ENCODE results near the gene CHCHD5.
"Not testable (repeated sequence)": the region's sequence is repeated elsewhere in the genome, so short reads cannot be mapped to it uniquely, and the experiment has no call there.

Gene CHCHD5

GRCh38 chr2:112584134-112584890, at the start of gene CHCHD5:
Gene CHCHD5, plus strand, starts transcription at chr2:112584609. Its CDS starts 39 bp downstream, at chr2:112584648.
- DNase-seq = peak; percentile 86

GRCh38 chr2:112534826-112535225, 49.6 kb upstream of the CHCHD5 start:
- DNase-seq = no peak

GRCh38 chr2:112536665-112537064, 47.7 kb upstream of the CHCHD5 start:
- not testable (repeated sequence) for DNase-seq

- DNase-seq = no peak
These were observed 45.1 kb upstream of the CHCHD5 start for GRCh38 chr2:112539306-112539705.

- DNase-seq = no peak
These were observed 43.5 kb upstream of the CHCHD5 start for GRCh38 chr2:112540906-112541305.

GRCh38 chr2:112541315-112542122, 42.9 kb upstream of the CHCHD5 start:
- DNase-seq = peak; percentile 60

GRCh38 chr2:112542123-112542983, 42.1 kb upstream of the CHCHD5 start, which contains the start of gene POLR1B:
Gene POLR1B, plus strand, starts transcription at chr2:112542465. Its CDS starts 30 bp downstream, at chr2:112542495.
- peak; percentile 62 for DNase-seq

GRCh38 chr2:112542984-112543661, 41.3 kb upstream of the CHCHD5 start:
- DNase-seq = no peak

- no peak for DNase-seq
These were observed 37.1 kb upstream of the CHCHD5 start for GRCh38 chr2:112547333-112547732.

- DNase-seq = no peak
These were observed 35.4 kb upstream of the CHCHD5 start for GRCh38 chr2:112548980-112549379.

- no peak for DNase-seq
These were observed 18.3 kb upstream of the CHCHD5 start for GRCh38 chr2:112566104-112566503.

GRCh38 chr2:112566508-112566907, 17.9 kb upstream of the CHCHD5 start:
- DNase-seq = not testable (repeated sequence)

- no peak for DNase-seq
These were observed 12.4 kb upstream of the CHCHD5 start for GRCh38 chr2:112572005-112572404.

GRCh38 chr2:112577756-112578155, 6.7 kb upstream of the CHCHD5 start:
- DNase-seq = no peak

GRCh38 chr2:112579241-112579640, 5.2 kb upstream of the CHCHD5 start:
- no peak for DNase-seq

GRCh38 chr2:112580084-112580483, 4.3 kb upstream of the CHCHD5 start:
- no peak for DNase-seq

- DNase-seq = no peak
These were observed 2.1 kb upstream of the CHCHD5 start for GRCh38 chr2:112582314-112582746.

- DNase-seq = no peak
These were observed 794 bp upstream of the CHCHD5 start for GRCh38 chr2:112583497-112584133.

- DNase-seq = no peak
These were observed 462 bp downstream of the CHCHD5 start for GRCh38 chr2:112584891-112585250.

GRCh38 chr2:112585400-112585799, 991 bp downstream of the CHCHD5 start:
- no peak for DNase-seq

- DNase-seq = no peak
These were observed 1.6 kb downstream of the CHCHD5 start for GRCh38 chr2:112585873-112586464.
